GM23338 (cell line): ENCODE data around the gene FKBP1B. TPM values are rescaled to one million over a fixed set of nuclear protein-coding genes. Genes with fewer than 3 reads are reported as not detected.
A peak's percentile ranks its signal among the peaks of the same experiment; 100 is the strongest.

Experiments used
- ATAC-seq: fragments of 200-7000 bp; cut with Tn5 transposase; 3 replicates; pipeline ENCODE4 v1.9.1; 2020
- DNase-seq: peaks from one replicate; pipeline ENCODE4 v3.0.0-alpha.2; 2015; ENCODE audit warnings: low spot score
- H2AFZ ChIP-seq: fragments of 200-600 bp; sonication (generic); 2 replicates; pipeline ENCODE4 v1.8.0; 2016; ENCODE audit warnings: antibody characterized with exemption, mild to moderate bottlenecking, moderate library complexity
- H3F3A ChIP-seq: fragments of 200-600 bp; sonication (generic); replicated peaks from 2 replicates; pipeline ENCODE4 v1.8.0; 2017; ENCODE audit warnings: antibody characterized with exemption, mixed run types, low read depth
- H3K27ac ChIP-seq: fragments of 200-600 bp; sonication (generic); 2 replicates; pipeline ENCODE4 v1.6.1; 2016; ENCODE audit warnings: low read depth
- H3K27me3 ChIP-seq: fragments of 200-600 bp; sonication (generic); 2 replicates; pipeline ENCODE4 v1.8.0; 2016; ENCODE audit warnings: mild to moderate bottlenecking, mixed run types, moderate library complexity; ENCODE audit not compliant: insufficient read depth
- H3K36me3 ChIP-seq: fragments of 200-600 bp; sonication (generic); 2 replicates; pipeline ENCODE4 v1.8.0; 2016; ENCODE audit warnings: mild to moderate bottlenecking; ENCODE audit not compliant: insufficient read depth
- H3K4me1 ChIP-seq: fragments of 200-600 bp; sonication (generic); 2 replicates; pipeline ENCODE4 v1.8.0; 2016; ENCODE audit warnings: mild to moderate bottlenecking, moderate library complexity; ENCODE audit not compliant: insufficient read depth
- H3K4me2 ChIP-seq: fragments of 200-600 bp; sonication (generic); 2 replicates; pipeline ENCODE4 v1.7.1; 2017; ENCODE audit warnings: mixed run types
- H3K4me3 ChIP-seq: fragments of 200-600 bp; sonication (generic); 2 replicates; pipeline ENCODE4 v1.6.1; 2016; ENCODE audit warnings: mixed run types
- H3K79me2 ChIP-seq: fragments of 200-600 bp; sonication (generic); replicated peaks from 2 replicates; pipeline ENCODE4 v1.8.0; 2017; ENCODE audit warnings: mild to moderate bottlenecking; ENCODE audit not compliant: insufficient read depth
- H3K9me2 ChIP-seq: fragments of 200-600 bp; sonication (generic); 2 replicates; pipeline ENCODE4 v1.8.0; 2017; ENCODE audit not compliant: insufficient read depth
- H4K20me1 ChIP-seq: fragments of 200-600 bp; sonication (generic); replicated peaks from 2 replicates; pipeline ENCODE4 v1.8.0; 2017; ENCODE audit warnings: mild to moderate bottlenecking; ENCODE audit not compliant: insufficient read depth
- H3K27ac Mint-ChIP-seq: 2 replicates; pipeline ENCODE4 v1.8.0; 2020; ENCODE audit warnings: inconsistent platforms, mild to moderate bottlenecking, moderate library complexity, mixed read lengths
- H3K27me3 Mint-ChIP-seq: 3 replicates; pipeline ENCODE4 v1.8.0; 2022; ENCODE audit warnings: low read depth, mild to moderate bottlenecking, moderate library complexity, mixed read lengths, inconsistent platforms; ENCODE audit not compliant: insufficient read depth, poor library complexity
- H3K36me3 Mint-ChIP-seq: 3 replicates; pipeline ENCODE4 v1.8.0; 2021; ENCODE audit warnings: low read depth, mild to moderate bottlenecking, inconsistent platforms, moderate library complexity, mixed read lengths
- H3K4me1 Mint-ChIP-seq: 3 replicates; pipeline ENCODE4 v1.8.0; 2020; ENCODE audit warnings: mild to moderate bottlenecking, inconsistent platforms, mixed read lengths
- H3K4me3 Mint-ChIP-seq: 3 replicates; pipeline ENCODE4 v1.8.0; 2021; ENCODE audit warnings: moderate library complexity, mild to moderate bottlenecking, inconsistent platforms, mixed read lengths
- H3K9me3 Mint-ChIP-seq: 3 replicates; pipeline ENCODE4 v1.8.0; 2020; ENCODE audit warnings: moderate library complexity, mild to moderate bottlenecking, inconsistent platforms, mixed read lengths
- CREB1 ChIP-seq: fragments of 250-450 bp; sonication (Bioruptor Pico); IDR thresholded peaks from 2 replicates; pipeline ENCODE4 v1.5.0; 2020; ENCODE audit warnings: low read depth, mild to moderate bottlenecking, moderate library complexity
- EZH2 ChIP-seq: fragments of 200-600 bp; sonication (generic); IDR thresholded peaks from one replicate; pipeline ENCODE4 v1.8.0; 2017; ENCODE audit warnings: antibody characterized with exemption, mild to moderate bottlenecking, low read depth; ENCODE audit not compliant: unreplicated experiment
- EZH2phosphoT487 ChIP-seq: fragments of 200-600 bp; sonication (generic); IDR thresholded peaks from one replicate; pipeline ENCODE4 v1.8.1; 2018; ENCODE audit warnings: antibody characterized with exemption; ENCODE audit not compliant: unreplicated experiment
- JUNB ChIP-seq: IDR thresholded peaks from one replicate; pipeline ENCODE4 v1.6.1; 2016; ENCODE audit warnings: antibody characterized with exemption; ENCODE audit not compliant: unreplicated experiment
- NANOG ChIP-seq: IDR thresholded peaks from 2 replicates; pipeline ENCODE4 v1.6.1; 2016; ENCODE audit warnings: antibody characterized with exemption, borderline replicate concordance
- ZNF114 ChIP-seq: fragments of 250-450 bp; sonication (Bioruptor Pico); IDR thresholded peaks from 2 replicates; pipeline ENCODE4 v1.5.0; 2020; ENCODE audit warnings: mild to moderate bottlenecking, moderate library complexity
- polyA plus RNA-seq: library from polyadenylated mRNA; unstranded; fragments of >200 nt; fragmentation: Nextera tagmentation; extraction: Ambion mirVana; gene quantifications from 2 replicates; pipeline ENCODE4 v1.2.1, GENCODE V29; 2016
- total RNA-seq: library from RNA; depleted of rRNA; stranded (reverse); fragments of >200 nt; shearing (Covaris generic); gene quantifications from 2 replicates; pipeline ENCODE4 v1.2.3, GENCODE V29; 2014
- TF ChIP-seq, protein P1 (sequence below): fragments of 250-450 bp; sonication (Bioruptor Pico); IDR thresholded peaks from 2 replicates; pipeline ENCODE4 v1.5.0; 2020; ENCODE audit warnings: mild to moderate bottlenecking, moderate library complexity
- TF ChIP-seq, protein P2 (sequence below), 2 experiments: fragments of 200-600 bp in 1 of 2; sonication (generic) in 1 of 2; conservative IDR thresholded peaks; 2 replicates each; pipeline versions ENCODE4 v1.5.1 to v1.6.1; 2016 to 2017; ENCODE audit warnings: antibody characterized with exemption in 2 of 2, low read depth in 2 of 2, mild to moderate bottlenecking in 2 of 2, moderate library complexity in 1 of 2

The FKBP1B gene
- total and polyA plus RNA-seq, 2 experiments from 2014 or later = 48.2 to 77.1 TPM

DNA sequence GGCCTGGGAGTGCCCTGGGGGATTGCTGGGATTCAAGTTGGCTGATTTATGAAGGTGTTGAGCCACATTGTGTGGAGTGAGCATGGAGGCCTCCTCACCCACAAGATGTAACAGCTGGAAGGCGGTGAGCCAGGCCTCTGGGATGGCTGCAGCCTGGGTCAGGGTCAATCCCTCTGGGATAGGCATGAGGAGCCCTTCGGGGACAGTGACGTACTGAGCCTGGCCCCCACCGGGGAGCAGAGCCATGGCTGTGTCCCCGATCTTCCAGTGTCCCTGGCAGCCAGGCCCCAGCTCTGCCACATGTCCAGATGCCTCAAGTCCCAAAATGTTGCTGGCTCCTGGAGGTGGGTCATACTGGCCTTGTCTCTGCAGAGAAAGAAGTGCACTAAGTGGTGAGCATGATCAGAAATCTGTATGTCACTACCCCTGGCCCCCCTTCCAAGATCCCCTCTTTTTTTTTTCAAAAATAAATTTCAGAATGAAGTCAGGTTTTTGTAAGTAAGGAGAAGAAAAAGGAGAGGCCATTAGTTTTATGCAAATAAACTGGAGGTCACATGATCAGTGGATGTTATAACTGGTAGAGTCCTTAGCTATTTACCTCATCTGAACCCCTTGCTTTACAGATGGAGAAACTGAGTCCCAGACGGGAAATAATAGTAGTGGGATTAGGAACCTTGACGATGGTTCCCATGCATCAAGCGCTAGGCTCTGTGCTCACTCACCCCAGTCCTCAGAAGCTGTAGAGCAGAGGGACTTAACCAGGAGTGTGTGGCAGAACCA is 33.4 kb downstream of the FKBP1B start:
- H3K4me2 ChIP-seq = peak overlapping the region; percentile 74
- peaks cover 18% of the 10 kb centered on the region for H3K4me1 ChIP-seq
- Mint-ChIP-seq H3K9me3 (no peaks in the 10 kb centered on the region), H3K27me3 (peaks cover 10% of the 10 kb centered on the region), H3K36me3 (peaks cover 52% of the 10 kb centered on the region), H3K4me1 (peaks cover 22% of the 10 kb centered on the region), H3K4me3 (peak overlapping the region; percentile 86), H3K27ac (peak overlapping the region; percentile 97)
- no peak for ATAC-seq
- H3K79me2 ChIP-seq = peaks cover 4% of the 10 kb centered on the region
- peaks cover 15% of the 10 kb centered on the region for H3F3A ChIP-seq
- peaks cover 12% of the 10 kb centered on the region for H3K36me3 ChIP-seq
- H4K20me1 ChIP-seq = no peaks in the 10 kb centered on the region
- DNase-seq = no peak
- H3K4me3 ChIP-seq = peak overlapping the region; percentile 57
- no peaks in the 10 kb centered on the region for H3K9me2 ChIP-seq
- H2AFZ ChIP-seq = no peak overlapping the region
- no peaks in the 10 kb centered on the region for H3K27me3 ChIP-seq
- TF ChIP-seq ZNF114 (CRISPR knock-in tag) (no peak), NANOG (no peak), EZH2 (no peak), JUNB (no peak), EZH2phosphoT487 (no peak), CREB1 (no peak)
- TF ChIP-seq, protein P1, sequence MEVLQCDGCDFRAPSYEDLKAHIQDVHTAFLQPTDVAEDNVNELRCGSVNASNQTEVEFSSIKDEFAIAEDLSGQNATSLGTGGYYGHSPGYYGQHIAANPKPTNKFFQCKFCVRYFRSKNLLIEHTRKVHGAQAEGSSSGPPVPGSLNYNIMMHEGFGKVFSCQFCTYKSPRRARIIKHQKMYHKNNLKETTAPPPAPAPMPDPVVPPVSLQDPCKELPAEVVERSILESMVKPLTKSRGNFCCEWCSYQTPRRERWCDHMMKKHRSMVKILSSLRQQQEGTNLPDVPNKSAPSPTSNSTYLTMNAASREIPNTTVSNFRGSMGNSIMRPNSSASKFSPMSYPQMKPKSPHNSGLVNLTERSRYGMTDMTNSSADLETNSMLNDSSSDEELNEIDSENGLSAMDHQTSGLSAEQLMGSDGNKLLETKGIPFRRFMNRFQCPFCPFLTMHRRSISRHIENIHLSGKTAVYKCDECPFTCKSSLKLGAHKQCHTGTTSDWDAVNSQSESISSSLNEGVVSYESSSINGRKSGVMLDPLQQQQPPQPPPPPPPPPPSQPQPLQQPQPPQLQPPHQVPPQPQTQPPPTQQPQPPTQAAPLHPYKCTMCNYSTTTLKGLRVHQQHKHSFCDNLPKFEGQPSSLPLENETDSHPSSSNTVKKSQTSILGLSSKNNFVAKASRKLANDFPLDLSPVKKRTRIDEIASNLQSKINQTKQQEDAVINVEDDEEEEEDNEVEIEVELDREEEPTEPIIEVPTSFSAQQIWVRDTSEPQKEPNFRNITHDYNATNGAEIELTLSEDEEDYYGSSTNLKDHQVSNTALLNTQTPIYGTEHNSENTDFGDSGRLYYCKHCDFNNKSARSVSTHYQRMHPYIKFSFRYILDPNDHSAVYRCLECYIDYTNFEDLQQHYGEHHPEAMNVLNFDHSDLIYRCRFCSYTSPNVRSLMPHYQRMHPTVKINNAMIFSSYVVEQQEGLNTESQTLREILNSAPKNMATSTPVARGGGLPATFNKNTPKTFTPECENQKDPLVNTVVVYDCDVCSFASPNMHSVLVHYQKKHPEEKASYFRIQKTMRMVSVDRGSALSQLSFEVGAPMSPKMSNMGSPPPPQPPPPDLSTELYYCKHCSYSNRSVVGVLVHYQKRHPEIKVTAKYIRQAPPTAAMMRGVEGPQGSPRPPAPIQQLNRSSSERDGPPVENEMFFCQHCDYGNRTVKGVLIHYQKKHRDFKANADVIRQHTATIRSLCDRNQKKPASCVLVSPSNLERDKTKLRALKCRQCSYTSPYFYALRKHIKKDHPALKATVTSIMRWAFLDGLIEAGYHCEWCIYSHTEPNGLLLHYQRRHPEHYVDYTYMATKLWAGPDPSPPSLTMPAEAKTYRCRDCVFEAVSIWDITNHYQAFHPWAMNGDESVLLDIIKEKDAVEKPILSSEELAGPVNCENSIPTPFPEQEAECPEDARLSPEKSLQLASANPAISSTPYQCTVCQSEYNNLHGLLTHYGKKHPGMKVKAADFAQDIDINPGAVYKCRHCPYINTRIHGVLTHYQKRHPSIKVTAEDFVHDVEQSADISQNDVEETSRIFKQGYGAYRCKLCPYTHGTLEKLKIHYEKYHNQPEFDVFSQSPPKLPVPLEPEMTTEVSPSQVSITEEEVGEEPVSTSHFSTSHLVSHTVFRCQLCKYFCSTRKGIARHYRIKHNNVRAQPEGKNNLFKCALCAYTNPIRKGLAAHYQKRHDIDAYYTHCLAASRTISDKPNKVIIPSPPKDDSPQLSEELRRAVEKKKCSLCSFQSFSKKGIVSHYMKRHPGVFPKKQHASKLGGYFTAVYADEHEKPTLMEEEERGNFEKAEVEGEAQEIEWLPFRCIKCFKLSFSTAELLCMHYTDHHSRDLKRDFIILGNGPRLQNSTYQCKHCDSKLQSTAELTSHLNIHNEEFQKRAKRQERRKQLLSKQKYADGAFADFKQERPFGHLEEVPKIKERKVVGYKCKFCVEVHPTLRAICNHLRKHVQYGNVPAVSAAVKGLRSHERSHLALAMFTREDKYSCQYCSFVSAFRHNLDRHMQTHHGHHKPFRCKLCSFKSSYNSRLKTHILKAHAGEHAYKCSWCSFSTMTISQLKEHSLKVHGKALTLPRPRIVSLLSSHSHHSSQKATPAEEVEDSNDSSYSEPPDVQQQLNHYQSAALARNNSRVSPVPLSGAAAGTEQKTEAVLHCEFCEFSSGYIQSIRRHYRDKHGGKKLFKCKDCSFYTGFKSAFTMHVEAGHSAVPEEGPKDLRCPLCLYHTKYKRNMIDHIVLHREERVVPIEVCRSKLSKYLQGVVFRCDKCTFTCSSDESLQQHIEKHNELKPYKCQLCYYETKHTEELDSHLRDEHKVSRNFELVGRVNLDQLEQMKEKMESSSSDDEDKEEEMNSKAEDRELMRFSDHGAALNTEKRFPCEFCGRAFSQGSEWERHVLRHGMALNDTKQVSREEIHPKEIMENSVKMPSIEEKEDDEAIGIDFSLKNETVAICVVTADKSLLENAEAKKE (CRISPR knock-in tag) = no peak
- TF ChIP-seq, protein P2, sequence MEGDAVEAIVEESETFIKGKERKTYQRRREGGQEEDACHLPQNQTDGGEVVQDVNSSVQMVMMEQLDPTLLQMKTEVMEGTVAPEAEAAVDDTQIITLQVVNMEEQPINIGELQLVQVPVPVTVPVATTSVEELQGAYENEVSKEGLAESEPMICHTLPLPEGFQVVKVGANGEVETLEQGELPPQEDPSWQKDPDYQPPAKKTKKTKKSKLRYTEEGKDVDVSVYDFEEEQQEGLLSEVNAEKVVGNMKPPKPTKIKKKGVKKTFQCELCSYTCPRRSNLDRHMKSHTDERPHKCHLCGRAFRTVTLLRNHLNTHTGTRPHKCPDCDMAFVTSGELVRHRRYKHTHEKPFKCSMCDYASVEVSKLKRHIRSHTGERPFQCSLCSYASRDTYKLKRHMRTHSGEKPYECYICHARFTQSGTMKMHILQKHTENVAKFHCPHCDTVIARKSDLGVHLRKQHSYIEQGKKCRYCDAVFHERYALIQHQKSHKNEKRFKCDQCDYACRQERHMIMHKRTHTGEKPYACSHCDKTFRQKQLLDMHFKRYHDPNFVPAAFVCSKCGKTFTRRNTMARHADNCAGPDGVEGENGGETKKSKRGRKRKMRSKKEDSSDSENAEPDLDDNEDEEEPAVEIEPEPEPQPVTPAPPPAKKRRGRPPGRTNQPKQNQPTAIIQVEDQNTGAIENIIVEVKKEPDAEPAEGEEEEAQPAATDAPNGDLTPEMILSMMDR (conservative IDR thresholded peaks at IDR 0.05; ENCODE audit: low read depth in 2 of 2) = no peak
- H3K27ac ChIP-seq = peak overlapping the region; percentile 96
